NCI-H2171 treated with DMSO at 0.1 percent for 48 hours (cell line): Measurements from ENCODE around the gene PSME1.

Source experiments
- DNase-seq: peaks from one replicate; lab custom pipeline; 2025; lab: John Stamatoyannopoulos, UW

Gene PSME1

DNA sequence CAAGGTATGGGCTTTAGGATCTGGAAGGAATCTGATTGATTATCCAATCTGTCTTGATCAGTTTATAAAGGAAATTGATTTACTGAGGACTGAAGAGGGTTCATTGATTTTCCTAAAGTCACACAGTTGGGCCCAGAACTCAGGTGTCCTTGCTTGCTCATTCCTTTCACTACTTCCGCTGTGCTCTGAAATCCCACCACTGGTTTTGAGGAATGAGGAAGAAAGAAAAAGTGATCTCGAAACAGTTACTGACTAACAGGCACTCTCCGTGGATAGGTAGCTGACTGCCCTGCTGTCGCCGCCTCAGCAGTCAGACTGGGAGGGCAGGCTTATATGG lies 5.6 kb upstream of the PSME1 start, which contains the start of gene FITM1:
Gene FITM1 (plus strand): TSS at position 280 of the 337 bp plus-strand sequence. CDS start 905 bp downstream, outside the sequence.
- no peak for DNase-seq

DNA sequence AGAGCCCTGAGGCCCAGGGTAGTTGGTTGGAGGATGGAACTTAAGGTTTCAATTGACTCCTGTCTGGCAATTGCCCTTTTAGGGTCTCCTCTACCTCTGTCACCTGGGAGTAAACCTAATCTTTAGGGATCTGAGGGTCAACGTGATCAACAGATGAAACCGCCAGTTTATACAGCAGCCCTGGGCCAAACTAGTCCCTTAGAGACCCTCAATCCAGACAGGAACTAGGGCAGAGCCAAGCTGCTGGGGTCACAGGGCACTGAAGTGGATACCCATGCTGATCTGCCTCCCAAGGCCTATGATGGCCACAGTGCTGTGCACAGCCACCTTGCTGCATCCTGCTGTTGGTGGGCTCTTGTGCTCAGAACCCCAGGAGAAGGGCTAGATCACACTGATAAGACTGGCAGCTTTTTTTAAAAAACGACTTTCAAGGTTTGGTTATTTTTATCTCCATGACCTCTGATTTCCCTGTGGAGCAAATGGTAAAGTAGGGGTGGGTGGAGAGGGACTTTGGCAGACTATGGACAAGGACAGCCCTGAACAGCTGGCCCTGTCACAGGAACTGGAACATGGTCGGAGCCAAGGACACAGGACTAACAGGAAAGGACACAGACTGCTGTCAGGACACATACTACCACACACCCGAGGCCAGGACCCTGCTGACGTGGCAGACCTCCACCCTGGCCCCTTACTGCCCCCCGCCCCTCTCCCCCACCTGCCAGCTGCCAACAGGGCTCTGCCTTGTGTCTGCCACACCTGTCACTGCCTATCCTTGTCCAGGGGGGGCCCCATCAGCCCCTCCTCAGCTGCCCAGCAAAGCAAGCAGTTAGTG lies 5.1 kb upstream of the PSME1 start:
- no peak for DNase-seq

GRCh38 chr14:24131549-24131966 lies 4.4 kb upstream of the PSME1 start:
- DNase-seq, result no peak

- DNase-seq, result no peak
Observed at GRCh38 chr14:24132061-24132685, 3.8 kb upstream of the PSME1 start.

- DNase-seq, result no peak
Observed at GRCh38 chr14:24132976-24133375, 3.0 kb upstream of the PSME1 start.

- DNase-seq, result no peak
Observed at GRCh38 chr14:24133735-24134134, 2.3 kb upstream of the PSME1 start.

- DNase-seq, result no peak
Observed at GRCh38 chr14:24135584-24135833, 485 bp upstream of the PSME1 start.

- no peak for DNase-seq
Observed at GRCh38 chr14:24136684-24137528, 912 bp downstream of the PSME1 start.

DNA sequence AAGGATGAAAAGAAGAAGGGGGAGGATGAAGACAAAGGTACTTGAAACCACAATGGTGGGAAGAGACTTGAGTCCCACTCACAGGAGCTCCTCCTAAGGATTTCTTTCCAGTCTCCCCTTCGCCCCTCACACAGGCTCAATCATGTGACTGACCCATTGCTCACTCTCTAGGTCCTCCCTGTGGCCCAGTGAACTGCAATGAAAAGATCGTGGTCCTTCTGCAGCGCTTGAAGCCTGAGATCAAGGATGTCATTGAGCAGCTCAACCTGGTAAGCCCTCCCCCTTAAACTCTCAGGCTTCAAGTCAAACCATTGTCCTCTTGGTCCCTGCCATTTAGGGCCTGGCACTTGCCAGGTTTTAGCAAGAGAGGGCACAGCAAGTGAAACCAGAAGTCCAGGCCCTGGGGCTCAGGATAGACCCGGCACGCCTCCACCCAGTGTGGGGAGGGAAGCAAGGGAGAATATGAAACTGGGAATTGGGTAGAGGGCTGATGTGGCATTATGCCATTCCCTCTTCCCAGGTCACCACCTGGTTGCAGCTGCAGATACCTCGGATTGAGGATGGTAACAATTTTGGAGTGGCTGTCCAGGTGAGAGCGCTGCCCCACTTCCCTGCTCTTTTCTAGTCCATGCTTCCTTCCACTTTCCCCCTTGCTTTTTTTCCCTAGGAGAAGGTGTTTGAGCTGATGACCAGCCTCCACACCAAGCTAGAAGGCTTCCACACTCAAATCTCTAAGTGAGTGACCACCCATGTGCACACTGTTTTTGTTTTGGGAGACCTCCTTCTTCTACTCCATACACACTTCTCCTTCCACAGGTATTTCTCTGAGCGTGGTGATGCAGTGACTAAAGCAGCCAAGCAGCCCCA lies 1.8 kb downstream of the PSME1 start:
- no peak for DNase-seq

DNA sequence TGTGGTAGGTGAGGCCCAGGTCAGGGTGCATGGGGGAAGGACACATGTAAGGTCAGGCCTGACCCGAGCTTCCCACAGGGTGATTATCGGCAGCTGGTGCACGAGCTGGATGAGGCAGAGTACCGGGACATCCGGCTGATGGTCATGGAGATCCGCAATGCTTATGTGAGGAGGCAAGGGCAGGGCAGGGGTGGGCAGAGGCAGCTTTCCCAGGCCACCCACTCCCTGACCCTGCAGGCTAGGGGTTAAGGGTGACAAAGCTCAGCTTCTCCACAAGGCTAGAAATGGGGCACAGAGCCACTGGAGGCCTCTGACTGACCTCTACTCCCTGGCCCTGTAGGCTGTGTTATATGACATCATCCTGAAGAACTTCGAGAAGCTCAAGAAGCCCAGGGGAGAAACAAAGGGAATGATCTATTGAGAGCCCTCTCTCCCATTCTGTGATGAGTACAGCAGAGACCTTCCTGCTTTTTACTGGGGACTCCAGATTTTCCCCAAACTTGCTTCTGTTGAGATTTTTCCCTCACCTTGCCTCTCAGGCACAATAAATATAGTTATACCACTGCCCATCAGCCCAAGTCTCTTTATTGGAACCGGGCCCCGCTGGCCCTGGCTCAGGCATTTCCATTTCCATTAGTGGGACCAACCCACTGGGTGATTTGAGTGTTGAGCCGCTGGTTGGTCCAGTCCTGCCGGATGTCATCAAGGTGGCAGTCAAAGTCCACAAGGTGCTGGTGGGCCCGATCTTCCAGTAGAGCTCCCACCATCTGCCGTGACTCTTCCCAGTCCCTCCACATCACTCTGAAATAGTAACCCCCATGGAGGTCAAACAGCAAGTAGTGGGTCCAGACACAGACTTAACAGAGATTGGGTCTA lies 2.6 kb downstream of the PSME1 start:
- no peak for DNase-seq

- DNase-seq, result no peak
Observed at GRCh38 chr14:24139272-24139934, 3.4 kb downstream of the PSME1 start.

- peak; percentile 100 for DNase-seq
Observed at GRCh38 chr14:24141097-24141880, 5.3 kb downstream of the PSME1 start, which contains the start of gene EMC9. TSS of gene EMC9 (minus strand) at chr14:24141591. CDS start at chr14:24141304, 287 bp downstream.

GRCh38 chr14:24143511-24143910 lies 7.5 kb downstream of the PSME1 start:
- no peak for DNase-seq

GRCh38 chr14:24144451-24144850 lies 8.5 kb downstream of the PSME1 start:
- no peak for DNase-seq

DNA sequence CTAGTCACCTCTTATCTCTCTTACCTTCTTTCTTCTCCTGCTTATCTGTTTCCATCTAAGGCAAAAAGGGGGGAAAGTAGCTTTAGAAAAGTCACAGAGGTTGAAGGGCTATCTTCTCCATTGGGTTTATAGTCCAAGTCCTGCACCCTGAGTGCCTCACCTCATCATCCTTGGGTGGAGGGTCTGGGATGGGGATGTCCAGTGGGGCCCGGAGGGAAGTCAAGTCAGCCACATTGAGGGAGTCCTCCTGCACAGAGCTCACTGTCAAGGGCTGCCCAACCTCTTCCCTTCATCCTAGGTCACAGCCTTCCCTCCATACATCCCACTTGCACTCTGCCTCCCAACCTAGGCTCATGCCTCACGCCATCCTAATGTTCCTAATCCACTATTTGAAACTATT lies 9.2 kb downstream of the PSME1 start:
- DNase-seq, result no peak

GRCh38 chr14:24145690-24146452 lies 9.9 kb downstream of the PSME1 start:
- DNase-seq, result no peak

- peak; percentile 94 for DNase-seq
Observed at GRCh38 chr14:24146453-24146977, 10.5 kb downstream of the PSME1 start, which contains the start of gene PSME2. TSS of gene PSME2 (minus strand) at chr14:24146610. CDS start at chr14:24146581, 29 bp downstream.
